PC-9 (cell line): ENCODE data around the gene PGS1.

ENCODE experiments used
- CTCF ChIP-seq: fragments of 200-600 bp; sonication (generic); conservative IDR thresholded peaks from 2 replicates; pipeline ENCODE4 v1.6.1; 2017; ENCODE audit warnings: mixed run types, antibody characterized with exemption, mild to moderate bottlenecking, moderate library complexity
- EZH2 ChIP-seq: fragments of 200-600 bp; sonication (generic); IDR thresholded peaks from 2 replicates; pipeline ENCODE4 v1.8.0; 2017; ENCODE audit warnings: antibody characterized with exemption, low read depth

GRCh38 chr17:78367193-78367592 is 11.3 kb upstream of the PGS1 start:
- TF ChIP-seq CTCF: no peak
- no peak for TF ChIP-seq EZH2
